Cerebellar nuclear complex (tissue), 1 donor: ENCODE measurements around the gene LRFN3.
A peak's percentile ranks its signal among the peaks of the same experiment; 100 is the strongest.
"Not testable (repeated sequence)": the region's sequence is repeated elsewhere in the genome, so short reads cannot be mapped to it uniquely, and the experiment has no call there.

Source experiments
- DNase-seq, 2 experiments: peaks; one replicate each; lab custom pipeline; 2025; lab: John Stamatoyannopoulos, UW

LRFN3 gene

GRCh38 chr19:35975608-35976214 is 39.5 kb downstream of the LRFN3 start:
- no peak for DNase-seq

GRCh38 chr19:35977446-35978222 is 41.5 kb downstream of the LRFN3 start:
- peak in 1 of 2 experiments; percentile 5 for DNase-seq

GRCh38 chr19:35978271-35978670 is 42.1 kb downstream of the LRFN3 start:
- DNase-seq = peak in 1 of 2 experiments; percentile 7

- DNase-seq = peak in 1 of 2 experiments; percentile 5
Observed at GRCh38 chr19:35978832-35979365, 42.7 kb downstream of the LRFN3 start.

GRCh38 chr19:35980997-35981396 is 44.8 kb downstream of the LRFN3 start:
- not testable (repeated sequence) for DNase-seq

- no peak for DNase-seq
Observed at GRCh38 chr19:35983177-35983576, 47.0 kb downstream of the LRFN3 start.

GRCh38 chr19:35986111-35986510 is 49.9 kb downstream of the LRFN3 start:
- DNase-seq = no peak

- DNase-seq = no peak
Observed at GRCh38 chr19:35986664-35987570, 50.7 kb downstream of the LRFN3 start.

GRCh38 chr19:35987571-35987896 is 51.4 kb downstream of the LRFN3 start:
- no peak for DNase-seq

- DNase-seq = no peak
Observed at GRCh38 chr19:35988824-35989223, 52.6 kb downstream of the LRFN3 start.

- no peak for DNase-seq
Observed at GRCh38 chr19:35990156-35990555, 54.0 kb downstream of the LRFN3 start.

- DNase-seq = no peak
Observed at GRCh38 chr19:35990771-35991730, 54.9 kb downstream of the LRFN3 start.

GRCh38 chr19:35991731-35992450 is 55.7 kb downstream of the LRFN3 start:
- DNase-seq = no peak

GRCh38 chr19:35992907-35993765 is 57.0 kb downstream of the LRFN3 start:
- no peak for DNase-seq

- DNase-seq = no peak
Observed at GRCh38 chr19:35993923-35994598, 57.9 kb downstream of the LRFN3 start.
